GM12878 (cell line): ENCODE measurements around the gene NPC2. TPM values are rescaled to one million over a fixed set of nuclear protein-coding genes. Genes with fewer than 3 reads are reported as not detected.

ENCODE experiments used
- ATAC-seq: fragments of 200-7000 bp; cut with Tn5 transposase; 3 replicates; pipeline ENCODE4 v1.9.1; 2020; ENCODE audit warnings: mild to moderate bottlenecking, moderate library complexity
- BruUV-seq: library from RNA; stranded (reverse); fragments of 400-500 nt; replicated peaks from 2 replicates; lab custom pipeline; 2021; lab: Mats Ljungman, UMichigan
- CTCF ChIA-PET: fragments of 300-600 bp; sonication (Branson Sonifier 250); formaldehyde crosslinking; extraction: SDS; loops from one replicate; lab custom pipeline; 2021; ENCODE audit warnings: inconsistent platforms; lab: Yijun Ruan, JAX
- POLR2A ChIA-PET: fragments of 350-600 bp; formaldehyde crosslinking; extraction: SDS; loops from one replicate; lab custom pipeline; 2021; ENCODE audit warnings: inconsistent platforms; lab: Charles Lee
- RAD21 ChIA-PET: fragments of 300-600 bp; sonication (Branson Sonifier 250); formaldehyde crosslinking; loops from one replicate; lab custom pipeline; 2023; ENCODE audit warnings: antibody characterized with exemption; ENCODE audit not compliant: unreplicated experiment; lab: Charles Lee
- SMC1A ChIA-PET: fragments of 300-600 bp; sonication (Branson Sonifier 250); formaldehyde crosslinking; loops from one replicate; lab custom pipeline; 2023; ENCODE audit not compliant: unreplicated experiment, uncharacterized antibody; lab: Charles Lee
- DNase-seq: peaks from one replicate; pipeline ENCODE4 v3.0.0-alpha.2; 2011; ENCODE audit warnings: low read depth, low spot score
- FAIRE-seq: peaks from 3 replicates; lab custom pipeline; 2011; peaks lifted over from hg19 to GRCh38; lab: Jason Lieb, UNC
- H2AFZ ChIP-seq: 2 replicates; pipeline ENCODE4 v1.6.0; 2011; ENCODE audit warnings: low read depth, low read length, control low read depth; ENCODE audit not compliant: control insufficient read depth
- H3K27ac ChIP-seq: 2 replicates; pipeline ENCODE4 v1.5.1; 2011; ENCODE audit warnings: control low read depth; ENCODE audit not compliant: control insufficient read depth, insufficient read depth
- H3K27me3 ChIP-seq, 2 experiments: replicated peaks in 1 of 2; 2 replicates each; pipeline versions ENCODE4 v1.6.0 to v1.6.1; 2011; ENCODE audit warnings: low read length in 1 of 2; ENCODE audit not compliant: control insufficient read depth in 2 of 2, insufficient read depth in 2 of 2
- H3K36me3 ChIP-seq, 2 experiments: 2 replicates each; pipeline ENCODE4 v1.5.1; 2011; ENCODE audit warnings: low read length in 1 of 2; ENCODE audit not compliant: control insufficient read depth in 2 of 2, insufficient read depth in 2 of 2
- H3K4me1 ChIP-seq: 2 replicates; pipeline ENCODE4 v1.6.1; 2011; ENCODE audit warnings: mild to moderate bottlenecking, low read length, moderate library complexity, mixed read lengths; ENCODE audit not compliant: control insufficient read depth, insufficient read depth
- H3K4me2 ChIP-seq: 2 replicates; pipeline ENCODE4 v1.6.0; 2011; ENCODE audit warnings: control low read depth; ENCODE audit not compliant: control insufficient read depth, insufficient read depth
- H3K4me3 ChIP-seq: fragments of 200-600 bp; sonication (generic); 2 replicates; pipeline ENCODE4 v1.5.1; 2016
- H3K79me2 ChIP-seq: 2 replicates; pipeline ENCODE4 v1.6.0; 2011; ENCODE audit warnings: low read length; ENCODE audit not compliant: control insufficient read depth, insufficient read depth
- H3K9ac ChIP-seq: 2 replicates; pipeline ENCODE4 v1.8.0; 2011; ENCODE audit warnings: low read length, control low read depth, mixed read lengths; ENCODE audit not compliant: control insufficient read depth, insufficient read depth
- H3K9me3 ChIP-seq: replicated peaks from 3 replicates; pipeline ENCODE4 v1.5.1; 2011; ENCODE audit warnings: mild to moderate bottlenecking, low read length; ENCODE audit not compliant: control insufficient read depth, insufficient read depth
- H4K20me1 ChIP-seq: 2 replicates; pipeline ENCODE4 v1.6.0; 2011; ENCODE audit not compliant: control insufficient read depth, insufficient read depth
- ATF7 ChIP-seq: fragments of 450-650 bp; IDR thresholded peaks from 2 replicates; pipeline ENCODE4 v1.6.1; 2016; ENCODE audit warnings: low read depth, mild to moderate bottlenecking
- BMI1 ChIP-seq: fragments of 450-650 bp; IDR thresholded peaks from 2 replicates; pipeline ENCODE4 v1.6.1; 2016; ENCODE audit warnings: mild to moderate bottlenecking, moderate library complexity, borderline replicate concordance
- EP300 ChIP-seq, 2 experiments: fragments of 150-350 bp in 1 of 2; IDR thresholded peaks; 2 replicates each; pipeline ENCODE4 v1.6.1; 2011 to 2012; ENCODE audit warnings: low read depth in 2 of 2, low read length in 2 of 2, borderline replicate concordance in 1 of 2, improper control_type of control experiment in 1 of 2, inconsistent platforms in 1 of 2; ENCODE audit not compliant: control insufficient read depth in 1 of 2
- HCFC1 ChIP-seq: fragments of 150-350 bp; IDR thresholded peaks from 2 replicates; pipeline ENCODE4 v1.6.1; 2014; ENCODE audit warnings: low read length
- IKZF1 ChIP-seq: fragments of 450-650 bp; conservative IDR thresholded peaks from 2 replicates; pipeline ENCODE4 v1.6.1; 2017; ENCODE audit warnings: antibody characterized with exemption, mild to moderate bottlenecking
- IKZF2 ChIP-seq, 2 experiments: fragments of 450-650 bp; IDR thresholded peaks; 2 replicates each; pipeline ENCODE4 v1.6.1; 2017; ENCODE audit warnings: mild to moderate bottlenecking in 2 of 2, moderate library complexity in 2 of 2
- IRF4 ChIP-seq: IDR thresholded peaks from 2 replicates; pipeline ENCODE4 v1.6.1; 2011; ENCODE audit warnings: low read depth, low read length
- IRF5 ChIP-seq: fragments of 450-650 bp; IDR thresholded peaks from 2 replicates; pipeline ENCODE4 v1.6.1; 2017; ENCODE audit warnings: borderline replicate concordance
- MEF2B ChIP-seq: fragments of 450-650 bp; IDR thresholded peaks from 2 replicates; pipeline ENCODE4 v1.6.1; 2018; ENCODE audit warnings: mild to moderate bottlenecking, moderate library complexity; ENCODE audit not compliant: partially characterized antibody, poor library complexity, severe bottlenecking
- MTA3 ChIP-seq: IDR thresholded peaks from 2 replicates; pipeline ENCODE4 v1.6.1; 2012; ENCODE audit warnings: low read length, inconsistent platforms, borderline replicate concordance
- NR2C1 ChIP-seq: fragments of 450-650 bp; IDR thresholded peaks from 2 replicates; pipeline ENCODE4 v1.6.1; 2017; ENCODE audit warnings: antibody characterized with exemption, mild to moderate bottlenecking, moderate library complexity
- NR2F1 ChIP-seq: fragments of 450-650 bp; conservative IDR thresholded peaks from 2 replicates; pipeline ENCODE4 v1.6.1; 2017; ENCODE audit warnings: mild to moderate bottlenecking
- NRF1 ChIP-seq: conservative IDR thresholded peaks from 2 replicates; pipeline ENCODE4 v1.6.1; 2011; ENCODE audit warnings: mild to moderate bottlenecking, low read depth, low read length, improper control_type of control experiment
- POLR2A ChIP-seq: IDR thresholded peaks from 2 replicates; pipeline ENCODE4 v1.6.1; 2011; ENCODE audit warnings: low read depth, mild to moderate bottlenecking, low read length
- SPI1 ChIP-seq: IDR thresholded peaks from 2 replicates; pipeline ENCODE4 v1.6.1; 2011; ENCODE audit warnings: low read depth, mild to moderate bottlenecking, low read length, moderate library complexity, borderline replicate concordance; ENCODE audit not compliant: insufficient read depth
- SREBF2 ChIP-seq: IDR thresholded peaks from 2 replicates; pipeline ENCODE4 v1.6.1; 2012; ENCODE audit warnings: mild to moderate bottlenecking, low read length
- ZSCAN29 ChIP-seq: fragments of 450-650 bp; IDR thresholded peaks from 2 replicates; pipeline ENCODE4 v1.6.1; 2017; ENCODE audit warnings: mild to moderate bottlenecking, moderate library complexity
- WGBS: methylation state at CpG from one replicate; pipeline ENCODE4 v1.1.6; 2016; ENCODE audit warnings: low lambda C conversion rate; ENCODE audit not compliant: insufficient replicate concordance, insufficient coverage; ENCODE audit errors: missing lambda C conversion rate; 5-methylcytosine and 5-hydroxymethylcytosine counted together
- in situ Hi-C: fragments of 300-500 bp; cut with MboI; formaldehyde crosslinking; loops from 9 replicates; pipeline ENCODE4 v1.14.3; 2018; ENCODE audit warnings: mixed read lengths
- intact Hi-C: fragments of 100-400 bp; cut with micrococcal nuclease; formaldehyde crosslinking; loops from one replicate; pipeline ENCODE4 v1.14.2; 2022; ENCODE audit not compliant: unreplicated experiment
- polyA plus RNA-seq, 11 experiments: library from polyadenylated mRNA; depleted of rRNA in 4 of 11; unstranded in 6 of 11; stranded (reverse) in 5 of 11; fragments of >200 nt; fragmentation: Nextera tagmentation in 4 of 11; fragmentation: Illumina TruSeq in 1 of 11; extraction: Ambion mirVana in 4 of 11; extraction: Trizol in 1 of 11; gene quantifications; 1 replicate in 1 of 11; 2 replicates in 10 of 11; pipeline versions ENCODE4 v1.2.1 to v1.2.3, GENCODE V29; 2011 to 2016; ENCODE audit warnings: inconsistent platforms in 2 of 11, missing spikeins in 2 of 11, low read depth in 1 of 11
- total RNA-seq, 4 experiments: library from RNA; depleted of rRNA in 3 of 4; stranded (reverse); fragments of >200 nt in 3 of 4; fragmentation: Illumina TruSeq in 1 of 4; extraction: Trizol in 1 of 4; gene quantifications; 2 replicates each; pipeline versions ENCODE4 v1.2.1 to v1.2.3, GENCODE V29; 2013 to 2021

Gene NPC2
- total and polyA plus RNA-seq, 10 of the 15 experiments (the other 5 are each of a cell fraction or from before 2014, with no cell fraction given), result 29.5 to 109 (median 59.1) TPM

- 43% methylated on average over 10 of the region's 10 CpGs for WGBS
- BruUV-seq, result no TSS peak
- H3K4me3 ChIP-seq, result no peak overlapping the region
- FAIRE-seq (no peak), ATAC-seq (no peak), DNase-seq (no peak)
- intact Hi-C loops (no loop called here), in situ Hi-C loops (no loop called here)
- no peak overlapping the region for H3K27ac ChIP-seq
- H4K20me1 ChIP-seq, result no peaks in the 10 kb centered on the region
- no peak overlapping the region for H3K4me2 ChIP-seq
- H3K27me3 ChIP-seq, result no peaks in the 10 kb centered on the region; a peak in 2 of 4 replicates
- RAD21 ChIA-PET, result no interaction called here
- H2AFZ ChIP-seq, result no peak overlapping the region
- peaks cover 9% of the 10 kb centered on the region for H3K4me1 ChIP-seq
- no peaks in the 10 kb centered on the region for H3K9me3 ChIP-seq
- H3K9ac ChIP-seq, result no peak overlapping the region
- SMC1A ChIA-PET, result no interaction called here
- no peaks in the 10 kb centered on the region for H3K79me2 ChIP-seq
- TF ChIP-seq NR2C1, result no peak
- TF ChIP-seq POLR2A, result no peak
- no peak for TF ChIP-seq MTA3
- TF ChIP-seq NR2F1, result no peak
- no peak for TF ChIP-seq NRF1
- TF ChIP-seq IKZF2 (IDR thresholded peaks at IDR 0.05), result no peak
- H3K36me3 ChIP-seq, result no peaks in the 10 kb centered on the region
- POLR2A ChIA-PET, result no interaction called here
- CTCF ChIA-PET, result no interaction called here
These were observed 16.6 kb upstream of the NPC2 start for GRCh38 chr14:74509587-74510222.

GRCh38 chr14:74508844-74509428, 15.8 kb upstream of the NPC2 start:
- Histone ChIP-seq H3K4me3 (no peak overlapping the region), H4K20me1 (no peaks in the 10 kb centered on the region), H2AFZ (no peak overlapping the region), H3K4me1 (peaks cover 2% of the 10 kb centered on the region; the same call in 1 of the 2 replicates), H3K9ac (no peak overlapping the region), H3K36me3 (no peaks in the 10 kb centered on the region), H3K79me2 (no peaks in the 10 kb centered on the region), H3K27me3 (no peaks in the 10 kb centered on the region; a peak in 1 of 4 replicates), H3K9me3 (no peaks in the 10 kb centered on the region), H3K4me2 (no peak overlapping the region), H3K27ac (no peak overlapping the region)
- WGBS, result 45% methylated on average over 13 of the region's 13 CpGs
- POLR2A ChIA-PET, result no interaction called here
- DNase-seq (no peak), FAIRE-seq (no peak), ATAC-seq (no peak)
- CTCF ChIA-PET, result interaction anchor here (0.8 kb wide), 1 partner anchor 100 kb away, joined by 4 read pairs; no protein-coding TSS in a partner anchor
- RAD21 ChIA-PET, result no interaction called here
- SMC1A ChIA-PET, result no interaction called here
- in situ Hi-C loops (no loop called here), intact Hi-C loops (no loop called here)
- BruUV-seq, result no TSS peak
- no peak for TF ChIP-seq ATF7
- TF ChIP-seq IRF5, result no peak
- no peak for TF ChIP-seq MEF2B
- TF ChIP-seq ZSCAN29, result no peak
- no peak for TF ChIP-seq HCFC1
- no peak for TF ChIP-seq SREBF2
- no peak for TF ChIP-seq IRF4
- TF ChIP-seq EP300 (IDR thresholded peaks at IDR 0.05; ENCODE audit: borderline replicate concordance in 1 of 2, control insufficient read depth in 1 of 2, low read depth in 2 of 2, low read length in 2 of 2), result no peak
- no peak for TF ChIP-seq IKZF1
- no peak for TF ChIP-seq BMI1
- no peak for TF ChIP-seq SPI1
